ENCODE data around the gene PTPN7.
"Not testable (repeated sequence)": the region's sequence is repeated elsewhere in the genome, so short reads cannot be mapped to it uniquely, and the experiment has no call there.

Gene PTPN7

DNA sequence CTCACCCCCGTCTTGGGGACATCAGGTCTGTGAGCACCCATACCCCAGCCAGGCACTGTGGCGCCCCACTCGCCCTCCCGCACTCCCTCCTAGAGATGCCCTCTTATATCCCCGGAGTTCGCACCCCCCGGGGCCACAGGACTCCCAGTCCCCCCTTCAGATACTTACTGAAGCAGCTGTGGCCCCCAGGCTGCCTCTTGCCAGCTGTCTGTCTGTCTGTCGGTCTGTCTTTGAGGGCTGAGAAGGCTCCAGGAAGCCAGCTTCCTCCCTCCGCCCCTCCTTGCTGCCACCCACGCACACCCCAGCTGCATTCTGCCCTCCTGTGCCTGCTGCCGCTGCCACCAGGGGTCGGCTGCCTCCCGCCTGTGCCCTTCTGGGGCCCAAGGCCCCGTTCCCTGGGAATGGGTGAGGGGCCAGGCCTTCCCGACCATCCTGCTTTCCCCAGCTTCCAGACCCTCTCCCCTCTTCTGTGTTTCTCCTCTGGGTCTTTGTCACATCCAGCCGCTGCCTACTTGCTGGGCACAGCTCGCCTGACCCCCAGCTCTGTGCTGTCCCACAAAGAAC, at the start of gene PTPN7:
TSS of gene PTPN7 (minus strand) at position 226 of the 564 bp plus-strand sequence. CDS start 1,200 bp downstream, outside the sequence.
- DNase-seq: peak; percentile 88

GRCh38 chr1:202208351-202208857, 48.0 kb upstream of the PTPN7 start:
- no peak for DNase-seq

- no peak for DNase-seq
Measured at GRCh38 chr1:202207292-202207691, 46.9 kb upstream of the PTPN7 start.

- no peak for DNase-seq
Measured at GRCh38 chr1:202205523-202206190, 45.3 kb upstream of the PTPN7 start.

GRCh38 chr1:202204065-202204464, 43.7 kb upstream of the PTPN7 start:
- DNase-seq: no peak

- no peak for DNase-seq
Measured at GRCh38 chr1:202203238-202204039, 43.0 kb upstream of the PTPN7 start.

GRCh38 chr1:202202500-202203168, 42.2 kb upstream of the PTPN7 start:
- DNase-seq: no peak

DNA sequence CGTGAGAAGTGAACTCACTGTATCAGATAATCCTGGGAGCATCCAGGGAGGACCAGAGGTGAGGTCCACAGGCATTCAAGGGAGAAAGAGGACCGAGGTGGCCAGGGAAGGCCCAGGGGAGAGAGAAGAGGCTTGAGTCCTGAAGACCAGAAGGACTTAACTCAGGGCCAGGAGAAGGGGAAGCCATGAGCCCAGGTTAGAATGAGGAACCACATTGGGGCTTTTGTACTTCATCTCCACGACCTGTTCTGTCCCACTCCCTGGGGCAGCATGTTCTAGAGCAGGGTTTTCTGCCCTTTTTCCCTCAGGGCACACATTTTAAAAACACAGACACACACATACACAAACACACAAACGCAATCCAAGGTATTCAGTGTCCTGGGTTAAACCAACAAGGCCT, 41.6 kb upstream of the PTPN7 start:
- DNase-seq: no peak

DNA sequence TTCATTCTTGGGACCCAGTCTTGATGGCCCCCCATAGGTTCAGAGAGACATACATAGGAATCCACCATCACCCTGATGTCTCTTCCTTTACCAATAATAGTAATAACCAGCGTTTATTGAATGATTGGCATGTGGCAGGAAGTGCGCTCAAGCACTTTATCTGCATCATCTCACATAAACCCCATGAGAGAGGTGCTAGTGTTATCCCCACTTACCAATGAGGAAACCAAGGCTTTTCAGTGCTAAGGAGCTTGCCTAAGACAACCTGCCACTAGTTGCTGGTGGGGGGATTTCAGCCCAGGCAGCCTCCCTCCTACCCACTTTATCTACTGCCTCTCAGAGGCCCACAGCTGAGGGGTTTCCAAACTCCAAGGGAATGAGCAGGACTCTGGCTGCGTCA, 40.9 kb upstream of the PTPN7 start:
- no peak for DNase-seq

GRCh38 chr1:202200669-202201068, 40.3 kb upstream of the PTPN7 start:
- no peak for DNase-seq

GRCh38 chr1:202200112-202200548, 39.7 kb upstream of the PTPN7 start:
- DNase-seq: no peak

GRCh38 chr1:202199040-202199889, 38.9 kb upstream of the PTPN7 start:
- no peak for DNase-seq

GRCh38 chr1:202198366-202198724, 37.9 kb upstream of the PTPN7 start:
- DNase-seq: no peak

GRCh38 chr1:202197653-202198365, 37.4 kb upstream of the PTPN7 start:
- no peak for DNase-seq

DNA sequence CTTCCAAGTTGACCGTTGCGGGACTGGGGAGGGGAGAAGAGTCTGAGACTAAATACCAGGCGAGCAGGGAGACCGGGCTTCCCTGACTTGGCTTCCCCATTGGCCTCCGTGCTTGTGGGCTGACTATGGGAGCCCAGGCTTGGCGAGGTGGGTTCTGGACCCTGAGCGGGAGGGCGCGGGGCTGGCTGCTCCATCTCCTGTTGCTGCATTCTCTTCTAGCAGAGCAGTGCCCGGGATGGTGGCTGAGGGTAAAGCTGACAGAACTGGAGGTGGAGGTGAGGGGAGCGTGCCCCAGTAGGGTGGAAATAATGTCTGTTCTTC, 33.9 kb upstream of the PTPN7 start:
- DNase-seq: no peak

DNA sequence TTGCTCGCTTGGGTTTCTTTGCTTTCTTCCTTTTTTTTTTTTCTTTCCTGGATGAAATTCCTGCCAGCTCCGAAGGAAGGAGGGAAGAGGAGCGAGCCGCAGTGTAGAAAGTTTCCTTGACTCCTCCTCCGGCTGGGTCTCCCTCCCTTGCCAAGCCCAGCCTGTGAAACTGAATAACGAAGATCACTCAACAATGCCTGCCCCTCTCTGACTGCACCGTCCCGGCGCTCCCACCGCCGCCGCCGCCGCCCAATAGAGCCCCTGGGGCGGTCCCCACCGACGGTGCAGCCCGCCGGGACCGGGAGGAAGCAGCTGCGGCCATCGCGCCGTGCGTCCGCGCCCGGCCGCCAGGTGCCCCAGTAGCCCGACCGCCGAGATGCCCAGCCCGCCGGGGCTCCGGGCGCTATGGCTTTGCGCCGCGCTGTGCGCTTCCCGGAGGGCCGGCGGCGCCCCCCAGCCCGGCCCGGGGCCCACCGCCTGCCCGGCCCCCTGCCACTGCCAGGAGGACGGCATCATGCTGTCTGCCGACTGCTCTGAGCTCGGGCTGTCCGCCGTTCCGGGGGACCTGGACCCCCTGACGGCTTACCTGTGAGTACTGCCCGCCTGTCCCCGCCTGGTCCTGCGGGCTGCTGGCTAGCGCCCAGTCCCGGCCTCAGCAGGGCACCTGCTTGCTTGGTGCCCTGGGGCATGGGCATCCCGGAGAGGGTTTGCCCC, 33.4 kb upstream of the PTPN7 start, which contains the start of gene LGR6:
TSS of gene LGR6 (plus strand) at position 186 of the 714 bp plus-strand sequence. CDS start at position 377, 191 bp downstream.
- no peak for DNase-seq

DNA sequence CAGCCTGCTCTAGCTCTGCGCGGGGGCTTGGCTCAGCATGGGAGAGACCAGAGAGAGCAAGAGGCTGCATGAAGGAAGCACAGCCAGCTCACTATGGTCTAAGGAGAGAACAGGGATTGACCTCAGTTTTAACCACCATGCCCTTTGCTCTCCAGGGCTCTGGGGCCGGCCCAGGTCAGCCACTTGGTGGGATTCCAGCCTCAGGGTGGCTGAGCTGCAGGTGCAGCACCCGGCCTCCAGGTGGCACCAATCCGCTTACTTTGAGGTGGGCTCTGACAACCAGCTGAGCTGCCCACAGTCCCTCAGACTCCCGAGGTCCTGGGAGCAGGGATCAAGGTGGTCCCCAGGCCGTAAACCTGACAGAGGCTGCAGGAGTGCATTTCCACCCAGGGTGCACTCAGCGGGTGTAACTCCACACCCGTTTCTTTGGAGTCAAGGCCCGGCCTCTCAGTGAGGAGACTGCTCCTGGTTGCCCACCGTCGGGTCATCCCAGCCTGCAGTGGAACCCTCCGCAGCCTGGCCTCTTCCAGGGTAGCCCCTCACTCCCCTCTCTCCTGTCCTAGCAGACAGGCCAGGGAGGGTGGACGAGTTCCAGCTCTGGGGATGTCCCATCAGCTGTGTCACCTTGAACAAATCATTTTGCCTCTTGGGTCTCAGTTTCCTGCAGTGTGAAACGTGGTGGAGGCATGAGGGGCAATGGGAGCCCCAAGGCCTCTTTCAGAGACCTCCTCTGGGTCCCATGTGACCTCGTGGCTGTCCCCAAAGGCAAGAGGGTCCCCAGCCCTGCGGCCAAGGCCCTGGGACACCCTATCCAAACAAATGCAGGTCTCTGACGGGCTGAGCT, 32.6 kb upstream of the PTPN7 start:
- DNase-seq: peak; percentile 47

DNA sequence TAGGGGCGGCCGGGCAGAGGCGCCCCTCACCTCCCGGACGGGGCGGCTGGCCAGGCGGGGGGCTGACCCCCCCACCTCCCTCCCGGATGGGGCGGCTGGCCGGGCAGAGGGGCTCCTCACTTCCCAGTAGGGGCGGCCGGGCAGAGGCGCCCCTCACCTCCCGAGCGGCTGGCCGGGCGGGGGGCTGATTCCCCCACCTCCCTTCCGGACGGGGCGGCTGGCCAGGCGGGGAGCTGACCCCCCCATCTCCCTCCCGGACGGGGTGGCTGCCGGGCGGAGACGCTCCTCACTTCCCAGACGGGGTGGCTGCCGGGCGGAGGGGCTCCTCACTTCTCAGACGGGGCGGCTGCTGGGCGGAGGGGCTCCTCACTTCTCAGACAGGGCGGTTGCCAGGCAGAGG, 31.0 kb upstream of the PTPN7 start:
- not testable (repeated sequence) for DNase-seq

- DNase-seq: no peak
Measured at GRCh38 chr1:202189918-202190715, 29.7 kb upstream of the PTPN7 start.
